GM23338 (cell line): ENCODE measurements around the gene MALRD1. TPM values are rescaled to one million over a fixed set of nuclear protein-coding genes. Genes with fewer than 3 reads are reported as not detected.

Source experiments
- CREB1 ChIP-seq: fragments of 250-450 bp; sonication (Bioruptor Pico); IDR thresholded peaks from 2 replicates; pipeline ENCODE4 v1.5.0; 2020; ENCODE audit warnings: low read depth, mild to moderate bottlenecking, moderate library complexity
- JUNB ChIP-seq: IDR thresholded peaks from one replicate; pipeline ENCODE4 v1.6.1; 2016; ENCODE audit warnings: antibody characterized with exemption; ENCODE audit not compliant: unreplicated experiment
- ZNF331 ChIP-seq: fragments of 250-450 bp; sonication (Bioruptor Pico); IDR thresholded peaks from 2 replicates; pipeline ENCODE4 v1.5.0; 2020; ENCODE audit warnings: low read depth, mild to moderate bottlenecking, moderate library complexity
- polyA plus RNA-seq: library from polyadenylated mRNA; unstranded; fragments of >200 nt; fragmentation: Nextera tagmentation; extraction: Ambion mirVana; gene quantifications from 2 replicates; pipeline ENCODE4 v1.2.1, GENCODE V29; 2016
- total RNA-seq: library from RNA; depleted of rRNA; stranded (reverse); fragments of >200 nt; shearing (Covaris generic); gene quantifications from 2 replicates; pipeline ENCODE4 v1.2.3, GENCODE V29; 2014
- TF ChIP-seq, protein P1 (sequence below): fragments of 250-450 bp; sonication (Bioruptor Pico); IDR thresholded peaks from 2 replicates; pipeline ENCODE4 v1.5.0; 2020; ENCODE audit warnings: mild to moderate bottlenecking, moderate library complexity
- TF ChIP-seq, protein P2 (sequence below): IDR thresholded peaks from one replicate; pipeline ENCODE4 v1.6.1; 2018; ENCODE audit warnings: antibody characterized with exemption; ENCODE audit not compliant: unreplicated experiment
- TF ChIP-seq, protein P3 (sequence below), 2 experiments: fragments of 200-600 bp in 1 of 2; sonication (generic) in 1 of 2; conservative IDR thresholded peaks; 2 replicates each; pipeline versions ENCODE4 v1.5.1 to v1.6.1; 2016 to 2017; ENCODE audit warnings: antibody characterized with exemption in 2 of 2, low read depth in 2 of 2, mild to moderate bottlenecking in 2 of 2, moderate library complexity in 1 of 2

Gene MALRD1
- total and polyA plus RNA-seq, 2 experiments from 2014 or later: 0.42 to 1.9 TPM

DNA sequence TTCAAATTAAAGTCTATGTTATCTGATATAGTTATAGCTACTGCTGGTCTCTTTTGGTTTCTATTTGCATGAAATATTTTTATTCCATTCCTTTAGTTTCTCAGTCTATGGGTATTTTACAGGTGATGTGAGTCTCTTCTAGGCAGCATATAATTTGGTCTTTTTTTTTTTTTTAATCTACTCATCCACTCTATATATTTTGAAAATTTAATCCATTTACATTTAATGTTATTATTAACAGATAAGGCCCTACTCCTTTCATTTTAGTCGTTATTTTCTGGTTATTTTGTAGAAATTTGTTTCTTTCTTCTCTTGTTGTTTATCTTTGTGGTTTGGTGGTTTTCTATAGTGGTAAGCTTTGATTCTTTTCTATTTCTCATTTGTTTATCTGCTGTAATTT is 58.8 kb downstream of the MALRD1 start (continued):
- TF ChIP-seq, protein P1, sequence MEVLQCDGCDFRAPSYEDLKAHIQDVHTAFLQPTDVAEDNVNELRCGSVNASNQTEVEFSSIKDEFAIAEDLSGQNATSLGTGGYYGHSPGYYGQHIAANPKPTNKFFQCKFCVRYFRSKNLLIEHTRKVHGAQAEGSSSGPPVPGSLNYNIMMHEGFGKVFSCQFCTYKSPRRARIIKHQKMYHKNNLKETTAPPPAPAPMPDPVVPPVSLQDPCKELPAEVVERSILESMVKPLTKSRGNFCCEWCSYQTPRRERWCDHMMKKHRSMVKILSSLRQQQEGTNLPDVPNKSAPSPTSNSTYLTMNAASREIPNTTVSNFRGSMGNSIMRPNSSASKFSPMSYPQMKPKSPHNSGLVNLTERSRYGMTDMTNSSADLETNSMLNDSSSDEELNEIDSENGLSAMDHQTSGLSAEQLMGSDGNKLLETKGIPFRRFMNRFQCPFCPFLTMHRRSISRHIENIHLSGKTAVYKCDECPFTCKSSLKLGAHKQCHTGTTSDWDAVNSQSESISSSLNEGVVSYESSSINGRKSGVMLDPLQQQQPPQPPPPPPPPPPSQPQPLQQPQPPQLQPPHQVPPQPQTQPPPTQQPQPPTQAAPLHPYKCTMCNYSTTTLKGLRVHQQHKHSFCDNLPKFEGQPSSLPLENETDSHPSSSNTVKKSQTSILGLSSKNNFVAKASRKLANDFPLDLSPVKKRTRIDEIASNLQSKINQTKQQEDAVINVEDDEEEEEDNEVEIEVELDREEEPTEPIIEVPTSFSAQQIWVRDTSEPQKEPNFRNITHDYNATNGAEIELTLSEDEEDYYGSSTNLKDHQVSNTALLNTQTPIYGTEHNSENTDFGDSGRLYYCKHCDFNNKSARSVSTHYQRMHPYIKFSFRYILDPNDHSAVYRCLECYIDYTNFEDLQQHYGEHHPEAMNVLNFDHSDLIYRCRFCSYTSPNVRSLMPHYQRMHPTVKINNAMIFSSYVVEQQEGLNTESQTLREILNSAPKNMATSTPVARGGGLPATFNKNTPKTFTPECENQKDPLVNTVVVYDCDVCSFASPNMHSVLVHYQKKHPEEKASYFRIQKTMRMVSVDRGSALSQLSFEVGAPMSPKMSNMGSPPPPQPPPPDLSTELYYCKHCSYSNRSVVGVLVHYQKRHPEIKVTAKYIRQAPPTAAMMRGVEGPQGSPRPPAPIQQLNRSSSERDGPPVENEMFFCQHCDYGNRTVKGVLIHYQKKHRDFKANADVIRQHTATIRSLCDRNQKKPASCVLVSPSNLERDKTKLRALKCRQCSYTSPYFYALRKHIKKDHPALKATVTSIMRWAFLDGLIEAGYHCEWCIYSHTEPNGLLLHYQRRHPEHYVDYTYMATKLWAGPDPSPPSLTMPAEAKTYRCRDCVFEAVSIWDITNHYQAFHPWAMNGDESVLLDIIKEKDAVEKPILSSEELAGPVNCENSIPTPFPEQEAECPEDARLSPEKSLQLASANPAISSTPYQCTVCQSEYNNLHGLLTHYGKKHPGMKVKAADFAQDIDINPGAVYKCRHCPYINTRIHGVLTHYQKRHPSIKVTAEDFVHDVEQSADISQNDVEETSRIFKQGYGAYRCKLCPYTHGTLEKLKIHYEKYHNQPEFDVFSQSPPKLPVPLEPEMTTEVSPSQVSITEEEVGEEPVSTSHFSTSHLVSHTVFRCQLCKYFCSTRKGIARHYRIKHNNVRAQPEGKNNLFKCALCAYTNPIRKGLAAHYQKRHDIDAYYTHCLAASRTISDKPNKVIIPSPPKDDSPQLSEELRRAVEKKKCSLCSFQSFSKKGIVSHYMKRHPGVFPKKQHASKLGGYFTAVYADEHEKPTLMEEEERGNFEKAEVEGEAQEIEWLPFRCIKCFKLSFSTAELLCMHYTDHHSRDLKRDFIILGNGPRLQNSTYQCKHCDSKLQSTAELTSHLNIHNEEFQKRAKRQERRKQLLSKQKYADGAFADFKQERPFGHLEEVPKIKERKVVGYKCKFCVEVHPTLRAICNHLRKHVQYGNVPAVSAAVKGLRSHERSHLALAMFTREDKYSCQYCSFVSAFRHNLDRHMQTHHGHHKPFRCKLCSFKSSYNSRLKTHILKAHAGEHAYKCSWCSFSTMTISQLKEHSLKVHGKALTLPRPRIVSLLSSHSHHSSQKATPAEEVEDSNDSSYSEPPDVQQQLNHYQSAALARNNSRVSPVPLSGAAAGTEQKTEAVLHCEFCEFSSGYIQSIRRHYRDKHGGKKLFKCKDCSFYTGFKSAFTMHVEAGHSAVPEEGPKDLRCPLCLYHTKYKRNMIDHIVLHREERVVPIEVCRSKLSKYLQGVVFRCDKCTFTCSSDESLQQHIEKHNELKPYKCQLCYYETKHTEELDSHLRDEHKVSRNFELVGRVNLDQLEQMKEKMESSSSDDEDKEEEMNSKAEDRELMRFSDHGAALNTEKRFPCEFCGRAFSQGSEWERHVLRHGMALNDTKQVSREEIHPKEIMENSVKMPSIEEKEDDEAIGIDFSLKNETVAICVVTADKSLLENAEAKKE (CRISPR knock-in tag): no peak
- TF ChIP-seq, protein P2, sequence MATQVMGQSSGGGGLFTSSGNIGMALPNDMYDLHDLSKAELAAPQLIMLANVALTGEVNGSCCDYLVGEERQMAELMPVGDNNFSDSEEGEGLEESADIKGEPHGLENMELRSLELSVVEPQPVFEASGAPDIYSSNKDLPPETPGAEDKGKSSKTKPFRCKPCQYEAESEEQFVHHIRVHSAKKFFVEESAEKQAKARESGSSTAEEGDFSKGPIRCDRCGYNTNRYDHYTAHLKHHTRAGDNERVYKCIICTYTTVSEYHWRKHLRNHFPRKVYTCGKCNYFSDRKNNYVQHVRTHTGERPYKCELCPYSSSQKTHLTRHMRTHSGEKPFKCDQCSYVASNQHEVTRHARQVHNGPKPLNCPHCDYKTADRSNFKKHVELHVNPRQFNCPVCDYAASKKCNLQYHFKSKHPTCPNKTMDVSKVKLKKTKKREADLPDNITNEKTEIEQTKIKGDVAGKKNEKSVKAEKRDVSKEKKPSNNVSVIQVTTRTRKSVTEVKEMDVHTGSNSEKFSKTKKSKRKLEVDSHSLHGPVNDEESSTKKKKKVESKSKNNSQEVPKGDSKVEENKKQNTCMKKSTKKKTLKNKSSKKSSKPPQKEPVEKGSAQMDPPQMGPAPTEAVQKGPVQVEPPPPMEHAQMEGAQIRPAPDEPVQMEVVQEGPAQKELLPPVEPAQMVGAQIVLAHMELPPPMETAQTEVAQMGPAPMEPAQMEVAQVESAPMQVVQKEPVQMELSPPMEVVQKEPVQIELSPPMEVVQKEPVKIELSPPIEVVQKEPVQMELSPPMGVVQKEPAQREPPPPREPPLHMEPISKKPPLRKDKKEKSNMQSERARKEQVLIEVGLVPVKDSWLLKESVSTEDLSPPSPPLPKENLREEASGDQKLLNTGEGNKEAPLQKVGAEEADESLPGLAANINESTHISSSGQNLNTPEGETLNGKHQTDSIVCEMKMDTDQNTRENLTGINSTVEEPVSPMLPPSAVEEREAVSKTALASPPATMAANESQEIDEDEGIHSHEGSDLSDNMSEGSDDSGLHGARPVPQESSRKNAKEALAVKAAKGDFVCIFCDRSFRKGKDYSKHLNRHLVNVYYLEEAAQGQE: no peak
- TF ChIP-seq, protein P3, sequence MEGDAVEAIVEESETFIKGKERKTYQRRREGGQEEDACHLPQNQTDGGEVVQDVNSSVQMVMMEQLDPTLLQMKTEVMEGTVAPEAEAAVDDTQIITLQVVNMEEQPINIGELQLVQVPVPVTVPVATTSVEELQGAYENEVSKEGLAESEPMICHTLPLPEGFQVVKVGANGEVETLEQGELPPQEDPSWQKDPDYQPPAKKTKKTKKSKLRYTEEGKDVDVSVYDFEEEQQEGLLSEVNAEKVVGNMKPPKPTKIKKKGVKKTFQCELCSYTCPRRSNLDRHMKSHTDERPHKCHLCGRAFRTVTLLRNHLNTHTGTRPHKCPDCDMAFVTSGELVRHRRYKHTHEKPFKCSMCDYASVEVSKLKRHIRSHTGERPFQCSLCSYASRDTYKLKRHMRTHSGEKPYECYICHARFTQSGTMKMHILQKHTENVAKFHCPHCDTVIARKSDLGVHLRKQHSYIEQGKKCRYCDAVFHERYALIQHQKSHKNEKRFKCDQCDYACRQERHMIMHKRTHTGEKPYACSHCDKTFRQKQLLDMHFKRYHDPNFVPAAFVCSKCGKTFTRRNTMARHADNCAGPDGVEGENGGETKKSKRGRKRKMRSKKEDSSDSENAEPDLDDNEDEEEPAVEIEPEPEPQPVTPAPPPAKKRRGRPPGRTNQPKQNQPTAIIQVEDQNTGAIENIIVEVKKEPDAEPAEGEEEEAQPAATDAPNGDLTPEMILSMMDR (conservative IDR thresholded peaks at IDR 0.05; ENCODE audit: low read depth in 2 of 2): no peak
- no peak for TF ChIP-seq CREB1 (CRISPR knock-in tag)
- no peak for TF ChIP-seq ZNF331 (CRISPR knock-in tag)
- TF ChIP-seq JUNB: no peak
